Measurements from ENCODE around the gene INO80C.

The INO80C gene

GRCh38 chr18:35485852-35486251 is 11.9 kb downstream of the INO80C start:
- no peak for DNase-seq

DNA sequence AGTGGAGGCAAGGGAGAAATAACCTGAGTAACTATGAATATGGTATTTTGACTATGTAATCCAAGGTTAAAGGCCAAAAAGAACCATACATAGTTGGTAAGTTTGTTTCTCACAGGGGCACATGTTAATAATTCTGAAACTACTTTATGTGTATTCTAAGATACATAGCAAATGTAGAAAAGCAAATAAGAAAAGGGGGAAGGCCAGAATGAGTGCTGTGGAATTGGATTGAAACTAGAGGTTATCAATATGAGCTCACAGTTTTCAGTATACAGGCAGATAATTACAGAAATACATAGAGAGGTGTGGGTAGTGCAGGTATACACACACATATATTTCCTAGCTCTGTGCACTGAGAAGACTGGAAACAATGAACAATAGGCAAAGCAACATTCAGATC is 13.7 kb downstream of the INO80C start:
- DNase-seq, result no peak

- no peak for DNase-seq
Measured at GRCh38 chr18:35481960-35482366, 15.8 kb downstream of the INO80C start.

- DNase-seq, result no peak
Measured at GRCh38 chr18:35479911-35480586, 17.7 kb downstream of the INO80C start.

DNA sequence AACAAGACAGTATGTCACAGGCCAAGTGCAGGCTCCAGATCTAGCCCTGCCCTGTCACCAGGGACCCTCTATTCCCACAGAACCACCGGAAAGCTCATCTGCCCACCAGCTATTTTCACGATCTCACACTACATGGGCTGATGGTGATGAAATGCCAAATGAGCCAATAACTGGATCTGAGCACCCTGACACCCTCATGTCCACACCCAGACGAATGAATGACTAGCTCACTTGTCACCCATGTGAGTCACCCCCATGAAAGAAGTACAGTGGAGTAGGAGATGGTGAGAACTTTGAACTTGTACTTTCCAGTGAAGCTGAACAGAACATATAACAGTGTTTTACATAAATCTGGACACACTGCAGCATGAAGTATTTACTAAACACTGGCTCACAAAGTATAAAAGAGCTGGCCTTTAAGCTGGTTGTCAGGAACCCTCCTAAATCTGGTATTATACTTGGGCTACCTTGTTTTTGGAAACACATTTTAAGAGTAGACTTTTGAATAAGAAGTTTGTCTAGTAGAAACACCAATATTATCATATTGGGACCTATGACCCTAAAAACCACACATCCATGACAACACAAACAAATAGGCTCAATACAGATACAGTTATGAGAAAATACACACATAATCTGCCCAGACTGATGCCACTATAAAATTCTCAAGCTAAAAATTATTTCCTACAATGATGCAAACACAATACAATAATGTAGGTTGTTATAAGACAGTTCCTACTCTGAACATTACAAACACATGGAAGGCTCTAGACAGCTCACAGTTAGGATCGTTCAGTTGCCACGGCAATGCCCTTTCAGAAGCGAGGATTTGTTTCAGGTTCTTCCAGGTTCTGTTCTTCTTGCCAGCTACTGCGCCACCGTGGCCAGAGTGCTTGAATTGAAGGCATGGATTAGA is 19.0 kb downstream of the INO80C start:
- peak; percentile 67 for DNase-seq

- DNase-seq, result no peak
Measured at GRCh38 chr18:35477974-35478373, 19.8 kb downstream of the INO80C start.

DNA sequence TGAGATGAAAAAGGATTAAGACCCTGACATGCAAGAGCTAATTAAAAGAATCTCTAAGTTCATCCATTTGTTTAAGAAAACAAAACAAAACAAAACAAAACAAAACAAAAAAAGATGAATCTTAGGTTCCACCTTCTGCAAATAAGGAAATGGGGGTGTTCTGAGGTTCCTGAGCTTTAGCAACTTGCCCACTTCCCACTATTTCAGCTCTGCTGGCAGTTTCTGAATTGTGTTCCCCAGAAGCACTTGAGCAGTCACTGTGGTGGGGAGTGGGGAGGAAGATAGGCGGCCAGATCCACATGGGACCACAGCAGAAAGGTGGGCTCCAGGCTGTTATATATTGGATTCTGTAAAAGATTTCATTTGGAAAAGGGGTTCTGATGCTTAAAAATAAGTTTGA is 20.3 kb downstream of the INO80C start:
- DNase-seq, result no peak

GRCh38 chr18:35474884-35475283 is 22.9 kb downstream of the INO80C start:
- DNase-seq, result no peak

DNA sequence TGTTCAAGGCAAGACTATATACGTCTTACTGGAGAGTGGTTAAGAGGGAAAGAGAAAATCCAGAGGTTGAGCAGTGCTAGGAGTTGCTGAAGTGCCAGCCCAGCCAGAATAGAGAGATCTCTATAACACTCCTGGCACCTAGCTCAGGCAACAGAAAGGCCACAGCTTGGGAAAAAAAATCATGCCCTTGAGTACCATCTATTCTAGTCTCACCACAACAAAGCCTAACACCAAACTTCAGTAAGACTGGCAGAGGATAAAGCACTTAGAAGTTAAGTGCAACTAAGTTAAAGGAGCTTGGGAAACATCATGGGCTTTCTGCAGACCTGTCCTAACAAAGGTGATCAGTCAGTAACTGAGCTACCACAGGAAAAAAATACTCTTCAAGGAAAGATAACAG is 24.2 kb downstream of the INO80C start:
- no peak for DNase-seq

DNA sequence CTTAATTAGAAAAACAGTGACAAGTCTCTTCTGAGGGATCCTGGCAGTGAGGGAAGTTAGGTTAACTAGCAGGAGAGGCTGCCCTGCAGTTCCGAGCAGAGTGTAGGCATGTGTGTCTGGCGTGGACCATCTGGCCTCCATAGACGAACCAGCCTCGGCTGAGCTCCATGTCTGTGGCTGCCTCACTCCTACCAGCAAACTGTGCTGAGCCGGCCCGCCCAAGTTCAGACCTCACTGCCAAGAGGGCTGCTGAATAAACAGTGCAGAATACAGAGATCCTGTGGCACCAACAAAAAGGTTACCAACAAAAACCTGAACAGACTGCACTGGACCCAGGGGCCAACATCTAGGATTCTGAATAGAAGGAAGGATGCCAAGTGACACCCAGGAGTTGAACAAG is 27.3 kb downstream of the INO80C start:
- no peak for DNase-seq

DNA sequence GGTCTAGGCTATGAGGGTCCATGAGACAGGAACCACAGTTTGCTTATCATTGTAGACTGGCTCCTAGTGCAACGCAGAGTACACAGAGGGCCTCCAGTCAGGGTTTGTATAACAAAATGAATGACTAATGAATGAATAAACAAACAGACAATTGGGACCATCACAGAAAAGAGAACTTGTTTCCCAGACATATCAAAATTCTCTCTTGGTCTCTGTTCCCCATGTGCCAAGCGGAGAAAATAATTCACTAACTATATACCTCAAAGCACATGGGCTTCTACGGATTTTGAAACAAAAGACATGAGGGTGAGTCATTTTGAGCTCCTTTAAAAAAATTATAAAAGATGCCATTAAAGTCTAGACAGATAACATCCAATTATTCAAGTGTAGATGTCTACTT is 28.0 kb downstream of the INO80C start:
- DNase-seq, result no peak

GRCh38 chr18:35468711-35469110 is 29.0 kb downstream of the INO80C start:
- DNase-seq, result no peak

GRCh38 chr18:35467624-35468016 is 30.1 kb downstream of the INO80C start:
- DNase-seq, result no peak

- DNase-seq, result no peak
Measured at GRCh38 chr18:35466815-35467623, 30.7 kb downstream of the INO80C start.

- no peak for DNase-seq
Measured at GRCh38 chr18:35466334-35466733, 31.4 kb downstream of the INO80C start.

- no peak for DNase-seq
Measured at GRCh38 chr18:35465329-35465728, 32.4 kb downstream of the INO80C start.

GRCh38 chr18:35464831-35465279 is 32.9 kb downstream of the INO80C start:
- no peak for DNase-seq

DNA sequence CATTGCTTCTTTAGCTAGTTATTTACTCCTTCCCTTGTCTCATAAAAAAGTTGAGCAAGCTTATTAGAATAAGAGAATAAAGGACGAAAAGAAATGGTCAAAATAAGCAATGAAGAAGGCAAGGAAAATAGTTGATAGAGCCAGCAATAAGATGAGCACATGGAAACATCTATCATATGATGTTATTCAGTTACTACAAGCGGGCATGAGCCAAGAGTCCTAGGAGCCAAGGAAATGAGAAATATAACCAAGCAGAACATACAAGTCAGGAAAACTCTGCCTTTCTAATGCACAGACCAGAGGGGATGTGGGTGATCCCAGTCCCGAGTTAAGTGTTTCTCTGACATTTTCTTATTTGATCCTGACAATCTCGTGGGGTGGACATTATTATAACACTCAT is 33.9 kb downstream of the INO80C start:
- no peak for DNase-seq

DNA sequence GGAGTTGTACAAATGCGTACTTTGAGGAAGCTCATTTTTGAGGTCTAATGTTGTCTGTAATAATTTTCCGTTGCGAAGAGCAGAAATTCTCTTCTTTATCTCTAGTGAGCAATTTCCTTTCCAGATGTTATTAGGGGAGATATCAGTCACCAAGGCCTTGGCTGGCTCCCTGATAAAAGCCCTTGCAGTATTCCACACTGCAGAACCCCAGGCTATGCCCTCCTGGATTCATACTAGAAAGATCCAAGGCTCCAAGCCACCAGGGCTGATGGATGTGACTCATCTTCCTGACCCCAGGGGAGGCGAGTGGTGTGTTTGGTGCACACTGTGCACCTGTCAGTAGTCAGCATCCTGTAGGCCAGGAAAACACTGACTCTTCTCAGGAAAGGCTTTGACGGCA is 34.7 kb downstream of the INO80C start:
- DNase-seq, result no peak

- no peak for DNase-seq
Measured at GRCh38 chr18:35460736-35461161, 37.0 kb downstream of the INO80C start.

DNA sequence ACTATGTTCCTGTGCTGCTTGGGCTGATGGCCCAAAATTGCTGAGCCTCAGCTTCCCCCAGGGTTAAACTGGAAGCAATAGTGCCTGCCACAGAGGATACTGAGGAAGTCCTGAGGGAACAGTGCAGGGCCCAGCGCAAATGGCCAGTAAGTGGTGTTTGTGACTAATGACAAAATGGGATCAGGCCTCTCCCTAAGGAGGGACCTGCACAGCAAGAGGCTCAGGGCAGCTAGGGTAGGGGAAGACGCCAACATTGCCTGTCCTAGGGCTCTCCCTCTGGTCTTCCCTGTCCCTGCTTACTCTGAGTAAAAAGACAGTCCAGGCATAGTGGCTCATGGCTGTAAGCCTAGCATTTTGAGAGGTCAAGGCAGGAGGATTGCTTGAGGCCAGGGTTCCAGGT is 37.8 kb downstream of the INO80C start:
- no peak for DNase-seq

DNA sequence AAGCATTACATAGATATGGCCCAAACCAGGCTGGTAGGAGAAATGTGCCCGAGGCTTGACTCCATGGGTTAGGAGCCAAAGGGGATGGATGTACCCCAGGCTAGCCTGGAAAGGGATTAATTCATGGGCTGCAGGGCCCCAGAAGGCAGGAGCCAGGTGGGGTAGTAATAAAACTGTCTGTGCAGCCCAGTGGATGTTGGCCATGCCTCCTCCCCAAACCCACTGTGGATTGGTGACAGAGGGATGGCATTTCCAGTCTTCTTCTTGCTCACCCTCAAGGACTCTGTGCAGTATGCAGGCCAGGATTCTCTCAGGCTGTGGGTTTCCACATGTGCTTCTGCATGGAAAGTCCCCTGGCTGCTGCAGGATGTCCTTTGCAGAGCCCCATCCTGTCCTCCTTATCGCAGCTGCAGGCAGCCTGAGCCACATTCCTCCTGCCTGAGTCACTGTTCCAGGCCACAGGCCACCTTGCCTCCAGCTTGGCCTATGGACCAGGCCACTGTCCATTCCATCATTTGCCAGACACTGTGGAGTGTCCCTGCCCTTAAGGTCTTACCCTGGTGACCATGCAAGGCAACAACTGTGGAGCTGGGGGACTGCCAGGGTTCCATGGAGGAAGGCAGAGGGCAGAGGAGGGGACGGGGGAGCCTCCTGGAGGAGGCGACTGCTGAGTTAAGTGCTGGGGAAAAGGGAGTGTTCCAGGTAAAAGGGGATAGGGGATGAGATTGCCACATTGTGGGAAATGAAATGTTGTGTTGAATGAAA is 38.9 kb downstream of the INO80C start:
- DNase-seq, result no peak

DNA sequence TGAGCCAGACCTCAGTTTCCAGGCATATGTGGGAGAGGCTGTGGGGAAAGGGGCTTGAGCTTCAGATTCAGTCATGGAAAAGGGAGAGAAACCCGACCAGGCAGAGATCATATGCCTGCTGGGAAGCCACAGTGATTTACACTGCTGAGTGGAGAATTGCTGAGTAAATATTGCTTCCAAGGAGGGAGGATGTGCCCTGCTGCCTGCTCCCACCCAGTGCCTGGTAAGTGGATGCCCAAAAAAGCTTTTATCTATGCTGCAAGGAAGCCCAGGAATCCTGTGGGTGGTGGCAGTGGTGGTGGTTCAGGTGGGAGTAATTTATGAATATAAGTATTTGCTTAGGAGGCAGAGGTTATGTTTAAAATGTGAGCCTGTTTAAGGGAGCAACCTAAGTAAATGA is 39.5 kb downstream of the INO80C start:
- DNase-seq, result no peak

Measured in stimulated activated CD4-positive, alpha-beta T cell treated with anti-CD3 and anti-CD28 coated beads, Interleukin-1b, Interleukin-23, amount 100 ng/mL, for 48 hours (primary cell).